HL-60/S4 (cell line): Measurements from ENCODE around the gene GABRR1.
"Not testable (repeated sequence)": the region's sequence is repeated elsewhere in the genome, so short reads cannot be mapped to it uniquely, and the experiment has no call there.

Experiments used
- in situ Hi-C: fragments of 300-500 bp; cut with MboI; formaldehyde crosslinking; loops from 2 replicates; pipeline ENCODE4 v1.14.3; 2022; ENCODE audit warnings: low sequenced_read_pairs

Gene GABRR1

DNA sequence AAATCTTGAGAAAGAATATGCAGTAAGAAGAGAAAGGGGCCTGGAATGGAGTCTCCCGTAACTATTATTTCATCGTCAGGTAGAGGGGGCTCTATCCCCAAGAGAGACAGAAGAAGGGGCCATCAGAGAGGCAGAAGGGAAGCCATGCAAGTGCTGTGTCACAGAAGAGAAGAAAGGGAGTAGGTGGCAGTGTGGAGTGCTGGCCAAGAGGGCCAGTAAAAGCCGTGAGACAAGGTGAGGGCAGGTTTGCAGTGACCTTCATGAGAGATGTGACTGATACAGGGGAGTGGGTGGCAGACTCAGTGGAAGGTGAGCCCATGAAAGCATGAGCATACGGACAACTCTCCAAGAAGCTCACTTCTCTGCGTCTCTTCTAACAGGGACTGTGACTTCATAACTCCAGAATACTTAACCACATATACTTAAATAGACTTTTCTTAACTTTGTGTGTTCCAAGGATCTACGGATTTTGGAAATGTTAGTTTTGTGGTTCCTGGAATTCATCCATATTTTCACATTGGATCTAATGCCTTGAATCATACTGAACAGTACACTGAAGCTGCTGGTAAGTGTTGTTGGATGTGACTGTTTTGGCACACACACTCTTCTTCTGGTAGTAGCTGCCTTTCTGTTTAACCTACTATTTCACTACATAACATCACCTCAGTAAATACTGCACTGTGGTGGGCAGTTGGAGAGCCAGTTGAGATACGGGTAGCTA, 55.7 kb downstream of the GABRR1 start:
- in situ Hi-C loops: no loop called here

DNA sequence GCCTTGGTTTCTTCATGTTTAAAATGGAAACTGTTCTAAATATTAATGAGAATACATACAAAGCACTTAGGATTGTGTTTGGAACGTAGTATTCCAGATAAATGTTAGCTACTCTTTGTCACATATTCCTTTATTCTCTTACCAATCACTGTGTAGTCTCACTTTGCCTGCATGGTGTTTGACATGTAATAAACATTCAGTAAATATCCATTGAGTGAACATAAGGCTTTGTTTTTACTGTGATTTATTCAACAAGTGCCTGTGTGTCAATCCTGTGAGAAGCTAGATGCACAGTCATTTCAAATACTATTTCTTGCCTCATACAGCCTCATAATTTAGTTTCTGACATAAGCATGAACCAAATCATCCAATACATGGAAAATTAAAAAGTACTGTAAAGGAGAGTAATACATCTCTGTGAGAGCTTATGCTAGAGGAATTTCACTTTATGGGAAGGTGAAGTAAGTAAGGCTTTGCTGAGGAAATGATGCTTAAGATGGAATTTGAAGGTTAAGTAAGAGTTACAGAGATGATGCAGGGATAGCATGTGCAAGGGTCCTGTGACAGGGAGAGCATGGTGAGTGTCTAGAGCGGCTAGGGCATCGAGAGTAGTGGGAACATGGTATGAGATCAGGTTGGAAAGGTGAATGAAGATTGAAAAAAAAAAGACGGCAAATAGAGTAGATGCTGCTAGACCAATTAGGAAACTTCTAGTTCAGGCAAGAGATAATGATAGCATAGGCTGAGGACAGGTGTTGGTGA, 56.6 kb downstream of the GABRR1 start:
- in situ Hi-C loops: no loop called here

DNA sequence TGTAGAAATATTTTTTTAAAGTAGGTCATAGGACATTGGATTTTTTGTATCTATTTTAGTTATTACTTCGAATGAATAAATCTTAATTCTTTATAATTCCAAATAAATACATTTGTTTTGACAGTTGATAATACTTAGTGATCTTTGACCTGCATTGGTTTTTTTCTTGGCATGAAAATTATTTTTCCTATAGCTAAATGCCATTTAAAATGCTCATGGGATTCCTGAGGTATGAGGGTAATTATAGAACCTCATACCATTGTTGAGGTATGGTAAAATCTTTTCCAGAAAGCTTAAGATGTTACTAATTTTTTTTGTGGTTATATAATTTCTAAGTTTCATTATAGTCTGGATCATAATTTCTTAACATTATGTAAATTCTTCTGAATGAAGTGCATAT, 63.0 kb downstream of the GABRR1 start:
- in situ Hi-C loops: no loop called here

DNA sequence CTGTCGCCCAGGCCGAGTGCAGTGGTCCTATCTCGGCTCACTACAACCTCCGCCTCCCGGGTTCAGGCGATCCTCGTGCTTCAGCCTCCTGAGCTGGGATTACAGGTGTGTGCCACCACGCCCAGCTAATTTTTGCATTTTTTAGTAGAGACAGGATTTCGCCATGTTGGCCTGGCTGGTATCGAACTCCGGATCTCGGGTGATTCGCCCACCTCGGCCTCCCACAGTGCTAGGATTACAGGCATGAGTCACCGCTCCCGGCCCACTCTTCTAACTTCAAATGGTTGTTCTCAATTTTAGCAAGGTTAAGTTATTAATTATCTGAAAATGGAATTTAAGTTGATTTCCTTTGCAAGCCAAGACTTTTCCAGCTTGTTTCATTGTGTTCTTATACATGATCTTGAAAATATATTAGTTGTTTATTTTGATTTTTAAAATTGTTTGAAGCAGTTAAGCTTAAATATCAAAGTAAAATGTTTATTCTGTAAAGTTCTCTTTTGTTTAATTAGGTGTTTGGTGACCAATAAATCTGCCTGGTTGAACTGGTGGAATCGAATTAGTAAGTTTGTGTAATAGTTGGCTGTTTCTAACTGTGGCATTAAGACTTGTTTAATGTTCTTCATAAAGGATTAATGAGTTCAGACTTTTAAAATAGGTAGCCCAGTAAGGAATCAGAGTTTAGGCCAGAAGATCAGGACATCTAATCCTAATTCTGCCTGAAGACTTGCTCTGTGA, 69.0 kb downstream of the GABRR1 start:
- in situ Hi-C loops: no loop called here

DNA sequence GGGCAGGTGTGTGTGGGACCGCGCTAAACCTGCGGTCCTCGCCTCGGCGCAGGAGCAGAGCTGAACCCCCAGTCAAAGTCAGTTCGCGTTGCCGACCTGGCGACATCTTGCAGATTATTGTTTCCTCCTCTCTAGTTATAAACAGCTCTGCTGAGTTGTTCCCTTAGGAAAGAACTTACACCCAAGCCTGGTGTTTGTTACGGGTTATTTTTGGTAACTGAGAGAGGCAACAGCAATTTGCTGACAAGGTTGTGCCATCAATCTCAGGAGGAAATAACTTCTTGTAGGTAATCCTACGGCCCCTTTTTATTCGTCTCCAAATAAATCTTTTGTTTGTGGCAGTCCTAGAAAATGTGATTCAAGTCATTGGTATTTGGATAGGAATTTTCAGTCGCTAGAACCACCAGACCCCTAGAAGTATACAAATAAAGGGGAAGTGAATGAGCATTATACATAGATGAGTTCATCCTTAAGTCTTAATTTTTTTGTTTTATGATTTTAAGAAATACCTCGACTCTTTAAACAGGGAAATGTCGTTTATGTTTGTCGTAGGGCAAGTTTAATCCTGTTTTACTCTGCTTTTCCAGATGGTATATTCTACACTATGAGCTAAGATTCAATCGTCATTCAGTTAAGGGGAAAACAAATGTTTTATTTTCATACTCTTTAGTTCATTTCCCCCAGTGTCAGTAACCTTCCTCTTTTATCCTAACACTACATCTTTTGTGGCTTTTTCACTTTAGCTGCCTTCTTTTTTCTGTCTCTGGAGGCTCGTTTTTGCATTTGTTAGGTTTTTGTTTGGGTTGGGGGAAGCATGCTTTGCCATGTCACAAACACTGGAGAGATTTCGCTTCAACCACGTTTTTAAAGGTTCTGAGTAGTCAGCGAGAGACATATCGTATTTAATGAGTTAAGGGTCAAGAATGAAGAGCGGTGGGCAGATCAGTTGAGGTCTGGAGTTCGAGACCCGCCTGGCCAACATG, 70.1 kb downstream of the GABRR1 start:
- in situ Hi-C loops: no loop called here

DNA sequence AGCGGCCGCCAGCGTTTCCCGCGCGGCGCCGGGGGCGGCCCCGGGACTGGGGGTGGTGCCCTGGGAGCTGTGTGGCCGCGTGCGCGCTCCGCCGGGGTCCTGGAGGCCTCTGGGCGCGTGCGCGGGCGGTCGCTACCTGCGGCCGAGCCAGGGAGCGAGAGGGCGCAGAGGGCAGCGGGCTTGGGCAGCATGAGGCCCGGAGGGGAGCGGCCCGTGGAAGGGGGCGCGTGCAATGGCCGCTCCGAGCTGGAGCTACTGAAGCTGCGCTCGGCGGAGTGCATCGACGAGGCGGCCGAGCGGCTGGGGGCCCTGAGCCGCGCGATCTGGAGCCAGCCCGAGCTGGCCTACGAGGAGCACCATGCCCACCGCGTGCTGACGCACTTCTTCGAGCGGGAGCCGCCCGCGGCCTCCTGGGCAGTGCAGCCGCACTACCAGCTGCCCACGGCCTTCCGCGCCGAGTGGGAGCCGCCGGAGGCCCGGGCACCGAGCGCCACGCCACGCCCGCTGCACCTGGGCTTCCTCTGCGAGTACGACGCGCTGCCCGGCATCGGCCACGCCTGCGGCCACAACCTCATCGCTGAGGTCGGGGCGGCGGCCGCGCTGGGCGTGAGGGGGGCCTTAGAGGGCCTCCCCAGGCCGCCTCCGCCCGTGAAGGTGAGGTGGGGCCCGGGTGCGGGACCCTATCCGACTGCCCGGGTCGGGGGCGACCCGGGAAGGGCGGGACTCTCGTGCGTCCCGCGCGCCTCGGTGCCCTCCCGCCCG, 71.0 kb downstream of the GABRR1 start, which contains the start of gene PM20D2:
TSS of gene PM20D2 (plus strand) at position 100 of the 762 bp plus-strand sequence. CDS start at position 190, 90 bp downstream.
- in situ Hi-C loops: no loop called here

DNA sequence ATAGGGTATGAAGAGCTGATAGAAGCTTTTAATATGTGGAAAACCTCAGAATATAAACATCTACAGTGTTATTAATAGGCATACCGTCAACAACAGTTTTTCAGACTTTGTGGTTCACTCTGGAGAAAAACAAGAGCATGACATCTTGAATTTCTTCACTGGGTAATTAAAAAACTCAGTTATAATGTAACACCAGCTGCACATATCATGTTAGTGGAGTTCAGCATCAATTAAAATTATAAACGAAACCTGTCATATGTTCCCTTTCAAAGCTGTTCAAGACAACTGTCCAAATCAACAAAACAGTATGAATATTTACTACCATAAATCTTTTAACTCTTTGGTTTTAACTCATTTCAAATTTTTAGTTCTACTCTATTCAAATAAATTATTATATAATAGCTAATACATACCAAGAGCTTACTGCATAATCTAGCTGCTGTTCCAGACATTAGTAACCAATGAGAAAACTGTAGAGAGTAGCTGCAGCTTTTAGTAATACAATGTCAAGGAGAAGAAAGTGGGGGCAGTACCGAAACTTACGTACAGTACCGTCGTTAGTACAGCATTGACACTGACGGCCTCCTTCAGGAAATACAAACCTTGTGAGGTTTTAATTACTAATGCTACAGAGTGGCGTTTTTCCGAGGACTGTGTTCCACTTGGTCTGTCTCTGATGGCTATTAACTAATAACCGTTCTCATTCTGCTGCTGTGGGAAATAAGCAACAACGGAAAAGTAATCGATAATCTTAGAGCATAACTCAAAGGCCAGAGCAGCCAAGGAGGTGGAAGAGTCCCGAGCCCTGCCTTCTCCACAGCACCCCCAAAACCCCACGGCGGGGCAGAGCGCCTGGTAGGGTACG, 71.8 kb downstream of the GABRR1 start:
- in situ Hi-C loops: no loop called here

DNA sequence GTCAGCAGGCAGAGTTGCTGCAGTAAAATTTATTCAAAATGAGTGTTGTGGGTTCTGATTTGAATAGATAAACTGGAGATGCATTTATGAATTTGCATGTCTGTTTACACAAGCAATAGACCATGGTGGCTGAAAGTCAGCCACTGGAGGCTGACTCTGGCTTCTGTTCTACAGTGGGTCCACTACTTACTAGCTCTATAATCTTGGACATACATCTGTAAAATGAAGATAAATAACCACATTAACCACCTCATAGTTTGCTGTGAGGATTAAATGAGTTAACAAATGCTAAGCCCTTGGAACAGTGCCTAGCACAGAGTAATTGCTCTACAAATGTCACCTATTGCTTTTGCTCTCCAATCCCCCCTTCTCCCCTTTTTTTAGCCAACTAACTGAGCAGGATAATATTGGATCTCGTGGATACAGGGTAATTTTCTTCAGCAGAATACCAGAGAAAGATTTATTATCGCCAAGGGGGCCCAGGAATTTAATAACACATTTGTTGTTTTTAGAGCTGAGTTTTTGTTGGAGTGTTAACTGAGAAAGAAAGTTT, 72.7 kb downstream of the GABRR1 start:
- in situ Hi-C loops: no loop called here

DNA sequence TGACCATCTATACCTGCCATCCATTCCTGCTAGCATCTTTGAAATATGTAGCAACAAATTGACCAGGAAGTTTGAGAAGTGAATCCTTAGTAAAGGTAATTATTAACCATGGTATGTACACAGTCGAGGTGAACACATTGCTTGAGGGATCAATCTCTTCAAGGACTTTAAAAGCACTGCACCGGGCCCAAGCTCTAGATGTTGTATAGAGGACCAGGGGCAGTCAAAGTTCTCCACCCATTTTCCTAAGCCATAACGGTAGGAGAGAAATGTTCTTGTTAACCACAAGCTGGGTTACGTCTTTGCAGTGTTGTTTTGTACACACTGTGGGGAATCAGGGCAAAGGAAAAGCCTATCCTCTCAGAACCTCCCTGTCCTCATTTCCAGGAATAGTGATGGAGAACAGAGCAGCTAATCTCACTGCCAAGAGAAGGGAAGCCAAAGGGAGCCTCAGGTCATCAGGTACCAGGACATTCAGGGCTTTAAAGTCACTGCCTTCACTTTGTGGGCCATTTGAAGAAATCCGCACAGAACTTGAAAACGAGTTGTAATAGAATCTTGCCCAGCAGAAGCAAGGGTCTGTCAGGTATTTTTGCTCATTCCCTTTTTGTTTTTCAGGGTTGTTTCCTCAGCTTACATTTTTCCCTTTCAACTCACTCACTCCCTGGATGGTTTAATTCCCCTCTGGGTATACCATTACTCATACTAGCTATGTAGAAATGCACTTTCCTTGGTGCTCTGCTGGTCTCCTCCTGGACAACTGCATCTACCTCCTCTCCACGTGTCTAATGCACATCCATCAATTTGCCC, 76.6 kb downstream of the GABRR1 start:
- in situ Hi-C loops: no loop called here

DNA sequence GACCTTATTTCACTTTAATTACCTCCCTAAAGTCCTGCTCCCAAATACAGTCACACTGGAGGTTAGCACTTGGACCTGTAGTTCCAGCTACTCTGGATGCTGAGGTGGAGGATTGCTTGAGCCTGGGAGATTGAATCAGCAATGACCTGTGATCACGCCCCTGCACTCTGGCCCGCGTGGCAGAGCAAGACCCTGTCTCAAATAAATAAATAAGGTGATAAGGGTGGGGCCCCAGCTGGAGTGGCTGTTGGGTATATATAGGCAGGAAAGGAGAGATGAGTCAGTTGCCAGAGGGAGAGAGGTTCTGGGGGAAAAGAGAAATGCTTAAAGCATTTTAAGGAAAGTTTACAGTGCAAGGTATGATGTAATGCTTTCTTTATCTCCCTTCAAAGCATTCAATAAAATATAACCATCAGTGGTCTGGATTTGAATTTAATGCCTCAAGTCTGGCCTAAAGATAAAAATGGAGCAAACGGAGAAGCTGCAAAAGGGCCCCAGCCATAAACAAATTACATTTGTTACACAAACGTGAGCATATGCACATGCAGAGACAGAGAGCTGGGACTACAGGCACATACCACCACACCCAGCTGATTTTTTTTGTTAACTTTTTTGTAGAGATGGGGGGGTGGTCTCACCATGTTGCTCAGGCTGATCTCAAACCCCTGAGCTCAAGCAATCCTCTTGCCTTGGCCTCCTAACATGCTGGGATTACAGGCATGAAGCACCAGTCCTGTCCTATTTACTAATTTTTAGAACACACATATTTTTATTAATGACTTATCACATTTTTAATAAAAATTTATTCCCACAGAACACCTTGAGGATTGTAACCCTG, 77.4 kb downstream of the GABRR1 start:
- in situ Hi-C loops: no loop called here

DNA sequence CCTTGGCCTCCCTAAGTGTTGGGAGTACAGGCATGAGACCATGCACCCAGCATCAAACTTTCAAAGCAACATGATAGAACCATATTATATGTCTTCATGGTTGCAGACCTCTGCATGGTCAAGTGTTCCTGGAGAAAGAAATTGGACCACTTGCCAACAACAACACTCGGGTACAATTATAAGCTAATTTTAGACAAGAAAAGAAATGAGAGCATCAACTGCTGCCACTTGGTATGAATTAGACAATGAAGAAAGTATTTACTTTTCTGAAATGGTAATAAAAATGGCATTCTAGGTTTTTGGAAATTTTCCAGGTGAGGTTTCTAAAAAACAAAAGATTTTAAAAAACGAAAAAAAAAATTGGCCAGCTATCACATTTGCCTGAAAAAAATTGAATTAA, 79.0 kb downstream of the GABRR1 start:
- in situ Hi-C loops: no loop called here

DNA sequence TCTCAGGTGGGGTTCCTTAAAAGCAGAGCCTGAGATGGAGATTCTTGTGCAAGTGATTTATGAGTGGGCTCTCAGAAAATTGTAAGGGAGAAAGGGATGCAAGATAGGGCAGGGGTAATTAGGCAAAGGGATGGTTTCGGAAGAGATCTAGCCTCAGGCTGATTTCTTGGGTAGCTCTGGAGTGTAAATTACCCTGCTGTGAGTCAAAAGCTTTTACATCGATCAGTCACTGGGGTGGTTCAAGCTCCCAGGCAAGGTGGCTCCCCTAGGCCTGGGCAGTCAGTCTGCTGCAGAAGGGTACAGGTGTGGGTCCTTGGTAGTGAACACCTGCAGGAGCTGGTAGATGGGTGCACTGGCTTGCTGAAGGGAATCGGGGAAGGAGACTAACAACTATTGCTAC, 82.4 kb downstream of the GABRR1 start:
- in situ Hi-C loops: no loop called here

DNA sequence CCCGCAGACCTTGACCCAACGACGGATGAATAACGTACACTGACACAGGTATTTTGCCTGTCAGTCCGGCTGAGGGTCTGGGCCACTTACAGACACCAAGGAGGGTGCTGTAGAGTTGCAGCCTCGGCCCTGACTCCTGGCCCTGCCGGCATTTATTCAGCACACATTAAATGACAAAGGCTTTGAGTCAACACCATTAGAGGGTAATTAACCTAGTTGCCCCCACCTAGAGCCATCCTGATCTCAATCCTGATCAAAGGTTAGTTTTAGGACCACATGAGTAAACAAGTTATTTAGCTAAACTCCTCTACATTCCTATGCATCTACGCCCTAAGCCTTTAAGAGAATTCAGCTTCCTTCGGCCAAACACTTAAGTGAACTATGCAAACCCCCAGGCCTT, 83.2 kb downstream of the GABRR1 start:
- in situ Hi-C loops: no loop called here

DNA sequence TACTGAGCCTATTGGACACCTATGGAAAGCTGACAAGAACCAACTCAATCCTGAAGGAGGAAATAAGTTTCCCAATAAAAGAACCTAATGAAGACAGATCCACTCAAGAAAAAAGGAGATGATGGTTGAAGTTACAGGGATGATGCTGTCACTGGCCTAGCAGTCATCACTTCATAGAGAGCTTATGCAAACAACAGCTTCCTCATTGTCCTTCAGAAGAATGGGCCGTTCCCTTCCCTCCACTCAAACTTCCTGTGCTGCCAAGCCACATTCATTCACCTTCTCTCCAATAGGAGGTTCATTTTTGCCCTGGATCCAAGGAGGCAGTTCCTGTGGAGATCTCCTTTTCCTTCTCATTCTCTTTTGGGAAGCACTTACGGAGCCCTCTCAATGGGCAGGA, 85.1 kb downstream of the GABRR1 start:
- in situ Hi-C loops: no loop called here

DNA sequence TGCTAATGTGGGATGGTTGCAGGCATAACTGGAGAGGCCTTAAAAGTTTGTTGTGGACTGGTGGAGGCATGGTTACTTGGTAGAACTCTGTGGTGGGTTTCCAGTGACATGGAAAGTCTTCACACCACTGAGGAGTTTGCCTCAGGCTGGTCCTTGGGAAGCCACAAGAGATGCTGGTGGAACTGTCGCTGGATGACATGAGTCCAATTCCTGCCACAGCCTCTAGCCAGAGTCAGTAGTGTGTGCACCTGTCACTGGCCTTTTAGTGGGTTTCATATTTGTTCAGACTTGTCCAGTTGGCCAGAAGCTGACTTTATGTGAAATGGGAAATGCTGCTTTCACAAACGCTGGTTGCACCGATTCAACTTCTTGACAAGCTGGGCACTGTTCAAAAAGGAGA, 85.6 kb downstream of the GABRR1 start:
- in situ Hi-C loops: no loop called here

DNA sequence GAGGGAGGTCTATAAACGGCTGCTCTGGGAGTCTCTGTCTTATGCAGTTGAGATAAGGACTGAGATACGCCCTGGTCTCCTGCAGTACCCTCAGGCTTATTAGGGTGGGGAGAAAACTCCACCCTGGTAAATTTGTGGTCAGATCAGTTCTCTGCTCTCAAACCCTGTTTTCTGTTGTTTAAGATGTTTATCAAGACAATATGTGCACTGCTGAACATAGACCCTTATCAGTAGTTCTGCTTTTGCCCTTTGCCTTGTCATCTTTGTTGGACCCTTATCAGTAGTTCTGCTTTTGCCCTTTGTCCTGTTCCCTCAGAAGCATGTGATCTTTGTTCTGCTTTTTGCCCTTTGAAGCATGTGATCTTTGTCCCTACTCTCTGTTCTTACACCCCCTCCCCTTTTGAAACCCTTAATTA, 88.9 kb downstream of the GABRR1 start:
- in situ Hi-C loops: not testable (repeated sequence)
